ENCODE data around the gene TEP1. TPM values are rescaled to one million over a fixed set of nuclear protein-coding genes. Genes with fewer than 3 reads are reported as not detected.

Gene TEP1
- total and polyA plus RNA-seq, 2 experiments from 2014 or later = 10.7 to 29.4 TPM

- Histone ChIP-seq H3K27me3 (no peaks in the 10 kb centered on the region), H3K4me3 (no peak overlapping the region), H3K9me3 (ENCODE audit: low read depth) (no peaks in the 10 kb centered on the region), H3K36me3 (replicated peaks; ENCODE audit: insufficient read depth, low read depth) (no peaks in the 10 kb centered on the region), H2AFZ (no peak overlapping the region), H3K27ac (no peak overlapping the region), H3K9me2 (replicated peaks; ENCODE audit: insufficient read depth) (no peaks in the 10 kb centered on the region), H3K79me2 (peaks cover 61% of the 10 kb centered on the region), H3K4me2 (no peak overlapping the region), H3K4me1 (ENCODE audit: insufficient read depth) (peaks cover 31% of the 10 kb centered on the region), H4K20me1 (ENCODE audit: insufficient read depth, poor library complexity, severe bottlenecking) (peaks cover 4% of the 10 kb centered on the region)
- WGBS (ENCODE audit: low lambda C conversion rate, missing lambda C conversion rate) = 88% methylated on average over 8 of the region's 8 CpGs
- no peak for DNase-seq (ENCODE audit: low spot score)
- TF ChIP-seq CTCF (IDR thresholded peaks at IDR 0.05; ENCODE audit: poor library complexity) (no peak), EZH2 (IDR thresholded peaks at IDR 0.05; ENCODE audit: borderline replicate concordance) (no peak), EZH2phosphoT487 (IDR thresholded peaks at IDR 0.05; ENCODE audit: low read depth, severe bottlenecking, unreplicated experiment) (no peak)
Measured at GRCh38 chr14:20458031-20458789, 44.9 kb upstream of the TEP1 start.

DNA sequence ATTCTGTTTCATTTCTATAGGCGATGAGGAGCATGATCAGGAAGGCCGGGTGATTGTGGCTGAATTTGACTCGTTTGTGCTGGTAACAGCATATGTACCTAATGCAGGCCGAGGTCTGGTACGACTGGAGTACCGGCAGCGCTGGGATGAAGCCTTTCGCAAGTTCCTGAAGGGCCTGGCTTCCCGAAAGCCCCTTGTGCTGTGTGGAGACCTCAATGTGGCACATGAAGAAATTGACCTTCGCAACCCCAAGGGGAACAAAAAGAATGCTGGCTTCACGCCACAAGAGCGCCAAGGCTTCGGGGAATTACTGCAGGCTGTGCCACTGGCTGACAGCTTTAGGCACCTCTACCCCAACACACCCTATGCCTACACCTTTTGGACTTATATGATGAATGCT lies 43.7 kb upstream of the TEP1 start:
- H3K79me2 ChIP-seq = peaks cover 66% of the 10 kb centered on the region

GRCh38 chr14:20455355-20456300 lies 42.3 kb upstream of the TEP1 start:
- Histone ChIP-seq H2AFZ (peak overlapping the region; percentile 72), H3K79me2 (peaks cover 63% of the 10 kb centered on the region)

More for the DNA sequence above, 43.7 kb upstream of the TEP1 start:
- no peak for DNase-seq (ENCODE audit: low spot score)
- Histone ChIP-seq H3K27ac (peak overlapping the region; percentile 96), H3K9me3 (ENCODE audit: low read depth) (no peaks in the 10 kb centered on the region), H2AFZ (no peak overlapping the region), H3K4me3 (no peak overlapping the region), H3K4me2 (peak overlapping the region; percentile 92), H3K27me3 (no peaks in the 10 kb centered on the region), H3K9me2 (replicated peaks; ENCODE audit: insufficient read depth) (no peaks in the 10 kb centered on the region), H4K20me1 (ENCODE audit: insufficient read depth, poor library complexity, severe bottlenecking) (peaks cover 4% of the 10 kb centered on the region), H3K36me3 (replicated peaks; ENCODE audit: insufficient read depth, low read depth) (no peaks in the 10 kb centered on the region), H3K4me1 (ENCODE audit: insufficient read depth) (peaks cover 26% of the 10 kb centered on the region)
- WGBS (ENCODE audit: low lambda C conversion rate, missing lambda C conversion rate) = 92% methylated on average over 13 of the region's 13 CpGs
- TF ChIP-seq CTCF (IDR thresholded peaks at IDR 0.05; ENCODE audit: poor library complexity) = no peak
- no peak for TF ChIP-seq EZH2 (IDR thresholded peaks at IDR 0.05; ENCODE audit: borderline replicate concordance)

More at GRCh38 chr14:20455355-20456300, 42.3 kb upstream of the TEP1 start:
- Histone ChIP-seq H3K36me3 (replicated peaks; ENCODE audit: insufficient read depth, low read depth) (no peaks in the 10 kb centered on the region), H3K9me2 (replicated peaks; ENCODE audit: insufficient read depth) (no peaks in the 10 kb centered on the region), H3K9me3 (ENCODE audit: low read depth) (no peaks in the 10 kb centered on the region), H4K20me1 (ENCODE audit: insufficient read depth, poor library complexity, severe bottlenecking) (peaks cover 4% of the 10 kb centered on the region), H3K4me3 (peak overlapping the region; percentile 60), H3K4me1 (ENCODE audit: insufficient read depth) (peaks cover 26% of the 10 kb centered on the region), H3K27me3 (no peaks in the 10 kb centered on the region), H3K4me2 (peak overlapping the region; percentile 92), H3K27ac (peak overlapping the region; percentile 96)
- peak; percentile 89 for DNase-seq (ENCODE audit: low spot score)
- no peak for TF ChIP-seq CTCF (IDR thresholded peaks at IDR 0.05; ENCODE audit: poor library complexity)
- TF ChIP-seq EZH2 (IDR thresholded peaks at IDR 0.05; ENCODE audit: borderline replicate concordance) = no peak
- WGBS (ENCODE audit: low lambda C conversion rate, missing lambda C conversion rate) = 1% methylated on average over 39 of the region's 39 CpGs
